HUES64 (cell line): Measurements from ENCODE around the gene PGM2.

Source experiments
- H3K27ac ChIP-seq: 2 replicates; pipeline ENCODE4 v1.7.0; 2013; ENCODE audit warnings: low read depth, low read length, inconsistent platforms
- H3K27me3 ChIP-seq: 2 replicates; pipeline ENCODE4 v1.6.1; 2013; ENCODE audit warnings: mild to moderate bottlenecking, low read length; ENCODE audit not compliant: insufficient read depth
- H3K36me3 ChIP-seq: 2 replicates; pipeline ENCODE4 v1.6.1; 2013; ENCODE audit warnings: mild to moderate bottlenecking, low read length; ENCODE audit not compliant: insufficient read depth
- H3K4me1 ChIP-seq: 2 replicates; pipeline ENCODE4 v1.6.1; 2013; ENCODE audit warnings: mild to moderate bottlenecking, low read length, moderate library complexity; ENCODE audit not compliant: insufficient read depth
- H3K4me3 ChIP-seq: 2 replicates; pipeline ENCODE4 v1.5.1; 2013; ENCODE audit warnings: mild to moderate bottlenecking, low read length, moderate library complexity
- H3K9ac ChIP-seq: 2 replicates; pipeline ENCODE4 v1.6.1; 2013; ENCODE audit warnings: mild to moderate bottlenecking, low read depth, low read length
- H3K9me3 ChIP-seq: 2 replicates; pipeline ENCODE4 v1.6.1; 2013; ENCODE audit warnings: low read depth, low read length; ENCODE audit not compliant: insufficient read depth
- WGBS: fragments of 150-250, 120-280 bp; methylation state at CpG from one replicate; pipeline ENCODE4 v1.1.7; 2013; ENCODE audit warnings: missing lambda C conversion rate; 5-methylcytosine and 5-hydroxymethylcytosine counted together

The PGM2 gene

DNA sequence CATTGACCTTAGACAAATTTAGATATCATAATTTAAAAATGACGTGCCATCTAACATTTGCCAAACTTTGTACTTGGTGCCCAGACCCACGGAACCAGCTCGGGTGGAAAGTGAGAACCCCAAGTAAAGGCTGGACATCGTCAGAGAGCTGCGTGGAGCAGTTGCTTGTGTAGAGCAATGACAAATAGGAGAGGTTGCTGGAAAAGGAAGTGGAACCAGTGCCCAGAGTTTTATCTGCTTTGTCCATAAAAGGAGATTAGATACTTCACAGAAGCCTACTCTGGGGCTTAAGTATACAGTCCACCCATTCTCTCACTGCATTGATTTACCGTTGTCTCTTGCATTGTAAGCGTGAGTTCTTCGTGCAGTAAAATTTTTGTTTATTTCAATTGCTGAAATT, 59.0 kb downstream of the PGM2 start:
- no peak overlapping the region for H3K4me3 ChIP-seq
- no peaks in the 10 kb centered on the region for H3K9me3 ChIP-seq
- no peak overlapping the region for H3K9ac ChIP-seq
- 89% methylated on average over 8 of the region's 8 CpGs for WGBS
- no peaks in the 10 kb centered on the region for H3K4me1 ChIP-seq
- H3K27ac ChIP-seq: no peak overlapping the region
- no peaks in the 10 kb centered on the region for H3K36me3 ChIP-seq
- peaks cover 44% of the 10 kb centered on the region for H3K27me3 ChIP-seq

DNA sequence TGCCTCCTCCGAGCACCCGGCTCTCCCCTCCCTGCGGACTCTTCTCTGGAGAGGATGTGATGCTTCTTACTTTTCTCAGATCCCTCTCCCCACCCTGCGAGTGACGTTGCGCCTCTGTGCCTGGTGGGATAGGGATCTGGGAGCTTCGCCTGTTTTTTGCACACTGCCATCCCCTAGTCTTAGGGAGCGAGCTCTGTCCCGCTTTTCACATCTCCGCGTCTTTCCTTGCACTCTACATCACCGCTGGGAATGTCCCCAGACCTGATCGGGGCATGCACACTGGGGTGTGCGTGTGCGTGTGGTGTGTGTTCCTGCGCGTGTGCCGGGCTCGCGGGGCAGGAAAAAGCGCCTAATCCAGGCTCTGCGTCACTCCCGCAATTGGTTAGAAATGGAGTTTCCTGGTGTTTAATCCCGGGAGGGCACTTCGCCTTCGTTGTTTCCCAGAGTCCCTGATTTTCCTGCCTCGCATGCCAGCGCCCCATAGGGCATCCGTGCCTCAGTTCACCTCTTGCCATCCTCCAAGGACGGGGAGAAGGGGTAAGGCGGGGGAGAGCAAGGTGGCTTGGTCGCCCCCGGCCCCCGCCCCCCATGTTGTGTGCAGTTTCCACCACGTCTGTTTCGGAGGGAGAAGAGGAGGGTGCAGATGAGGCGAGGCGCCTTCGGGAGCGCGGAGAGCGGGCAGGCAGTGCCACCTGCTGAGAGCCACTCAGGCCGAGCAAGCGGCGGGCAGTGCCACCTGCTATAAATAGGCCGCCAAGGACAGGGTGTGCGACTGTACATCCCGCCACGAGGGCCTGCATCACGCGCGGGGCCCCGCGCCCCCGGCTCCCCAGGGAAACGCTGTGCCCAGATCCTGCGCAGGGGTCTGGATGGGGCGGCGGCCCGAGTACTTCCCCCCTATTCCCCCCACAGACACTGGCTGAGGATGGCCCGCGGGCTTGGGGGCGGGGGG, 63.6 kb downstream of the PGM2 start:
- 6% methylated on average over 59 of the region's 63 CpGs for WGBS
- peak overlapping the region; percentile 66 for H3K4me3 ChIP-seq
- H3K27ac ChIP-seq: no peak overlapping the region
- H3K9ac ChIP-seq: no peak overlapping the region
- H3K4me1 ChIP-seq: peaks cover 5% of the 10 kb centered on the region; the same call in 1 of the 2 replicates
- H3K36me3 ChIP-seq: no peaks in the 10 kb centered on the region
- peaks cover 76% of the 10 kb centered on the region for H3K27me3 ChIP-seq
- H3K9me3 ChIP-seq: no peaks in the 10 kb centered on the region

DNA sequence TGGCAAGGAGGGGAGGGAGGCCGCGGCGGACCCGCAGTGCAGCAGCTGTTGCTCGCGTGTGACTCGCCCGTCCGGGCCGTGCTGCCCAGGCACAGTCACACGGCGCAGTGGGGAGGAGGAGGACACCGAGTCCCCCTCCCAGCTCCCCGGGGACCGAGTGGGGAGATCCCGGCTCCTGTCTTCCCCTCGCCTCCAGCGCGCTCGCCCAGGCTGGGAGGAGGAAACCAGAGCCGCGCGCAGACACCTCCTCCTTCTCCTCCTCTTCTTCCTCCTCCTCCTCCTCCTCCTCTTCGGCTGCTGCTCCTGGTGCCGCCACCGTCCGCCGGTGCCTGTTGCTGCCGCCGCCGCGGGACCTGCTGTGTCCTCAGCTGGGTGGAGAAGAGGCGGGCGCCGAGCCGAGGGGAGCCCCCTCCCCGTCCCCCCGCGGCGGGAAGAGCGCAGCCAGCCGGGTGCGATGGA, 64.3 kb downstream of the PGM2 start, which contains the start of gene TBC1D1:
Gene TBC1D1, plus strand, starts transcription at position 284 of the 459 bp plus-strand sequence. CDS start 11,012 bp downstream, outside the sequence.
- peak within 1 kb of the TSS; percentile 21; the same call in 1 of the 2 replicates for H3K9ac ChIP-seq
- H3K9me3 ChIP-seq: no peaks in the 10 kb centered on the region
- H3K27ac ChIP-seq: no peak within 1 kb of the TSS
- H3K27me3 ChIP-seq: peaks cover 76% of the 10 kb centered on the region
- no peaks in the 10 kb centered on the region for H3K36me3 ChIP-seq
- under 1% methylated on average over 41 of the region's 43 CpGs for WGBS
- peak within 1 kb of the TSS; percentile 66 for H3K4me3 ChIP-seq
- H3K4me1 ChIP-seq: peaks cover 5% of the 10 kb centered on the region; the same call in 1 of the 2 replicates

- Histone ChIP-seq H3K4me1 (peaks cover 5% of the 10 kb centered on the region; the same call in 1 of the 2 replicates), H3K27ac (no peak overlapping the region), H3K9ac (peak overlapping the region; percentile 21; the same call in 1 of the 2 replicates), H3K36me3 (no peaks in the 10 kb centered on the region), H3K27me3 (peaks cover 73% of the 10 kb centered on the region), H3K9me3 (no peaks in the 10 kb centered on the region), H3K4me3 (peak overlapping the region; percentile 66)
- 3% methylated on average over 43 of the region's 49 CpGs for WGBS
Observed at GRCh38 chr4:37891260-37892159, 65.0 kb downstream of the PGM2 start.

DNA sequence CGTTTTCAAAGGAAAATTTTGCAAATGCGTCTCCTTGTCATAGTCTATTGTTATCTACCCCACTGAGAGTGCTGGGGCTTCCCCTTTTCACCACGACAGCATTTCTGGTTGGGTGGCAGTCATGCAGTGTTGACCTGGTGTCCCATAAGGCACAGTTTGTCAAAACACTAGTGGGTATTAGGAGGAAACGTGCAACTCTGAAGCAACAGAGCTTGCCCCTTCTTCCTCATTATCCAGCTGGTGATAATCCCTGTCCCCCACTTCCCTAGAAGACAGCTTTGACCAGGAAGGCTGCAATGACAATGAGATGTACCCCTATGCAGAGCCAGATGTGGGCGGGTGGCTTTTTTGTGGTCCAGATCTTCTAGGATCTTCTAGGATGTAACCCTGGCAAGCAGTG, 66.2 kb downstream of the PGM2 start:
- no peaks in the 10 kb centered on the region for H3K9me3 ChIP-seq
- WGBS: 79% methylated on average over 5 of the region's 5 CpGs
- H3K27me3 ChIP-seq: peaks cover 62% of the 10 kb centered on the region
- no peak overlapping the region for H3K9ac ChIP-seq
- no peak overlapping the region for H3K27ac ChIP-seq
- no peak overlapping the region for H3K4me3 ChIP-seq
- H3K4me1 ChIP-seq: peaks cover 5% of the 10 kb centered on the region; the same call in 1 of the 2 replicates
- H3K36me3 ChIP-seq: no peaks in the 10 kb centered on the region

- no peak overlapping the region for H3K9ac ChIP-seq
Observed at GRCh38 chr4:37893164-37893563, 66.7 kb downstream of the PGM2 start.

DNA sequence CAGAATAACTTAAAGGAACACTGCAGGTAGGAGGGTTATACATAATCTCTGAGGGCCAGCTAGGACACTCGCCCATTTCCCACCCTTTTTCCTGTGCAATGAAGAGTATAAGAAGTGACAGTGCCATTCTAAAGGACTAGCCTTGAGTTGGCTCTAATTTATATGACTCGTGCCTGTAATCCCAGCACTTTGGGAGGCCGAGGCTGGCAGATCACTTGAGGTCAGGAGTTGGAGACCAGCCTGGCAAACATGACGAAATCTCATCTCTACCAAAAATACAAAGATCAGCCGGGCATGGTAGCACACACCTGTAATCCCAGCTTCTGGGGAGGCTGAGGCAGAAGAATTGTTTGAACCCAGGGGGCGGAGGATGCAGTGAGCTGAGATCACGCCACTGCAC, 68.8 kb downstream of the PGM2 start:
- Histone ChIP-seq H3K27ac (no peak overlapping the region), H3K27me3 (peaks cover 36% of the 10 kb centered on the region), H3K4me1 (peaks cover 5% of the 10 kb centered on the region; the same call in 1 of the 2 replicates), H3K36me3 (no peaks in the 10 kb centered on the region), H3K9me3 (no peaks in the 10 kb centered on the region), H3K4me3 (no peak overlapping the region), H3K9ac (no peak overlapping the region)
- WGBS: 96% methylated on average over 7 of the region's 7 CpGs

More at GRCh38 chr4:37893164-37893563, 66.7 kb downstream of the PGM2 start:
- Histone ChIP-seq H3K36me3 (no peaks in the 10 kb centered on the region), H3K9me3 (no peaks in the 10 kb centered on the region), H3K27me3 (peaks cover 57% of the 10 kb centered on the region), H3K4me1 (peaks cover 5% of the 10 kb centered on the region; the same call in 1 of the 2 replicates), H3K4me3 (no peak overlapping the region), H3K27ac (no peak overlapping the region)
- 98% methylated on average over 3 of the region's 3 CpGs for WGBS

DNA sequence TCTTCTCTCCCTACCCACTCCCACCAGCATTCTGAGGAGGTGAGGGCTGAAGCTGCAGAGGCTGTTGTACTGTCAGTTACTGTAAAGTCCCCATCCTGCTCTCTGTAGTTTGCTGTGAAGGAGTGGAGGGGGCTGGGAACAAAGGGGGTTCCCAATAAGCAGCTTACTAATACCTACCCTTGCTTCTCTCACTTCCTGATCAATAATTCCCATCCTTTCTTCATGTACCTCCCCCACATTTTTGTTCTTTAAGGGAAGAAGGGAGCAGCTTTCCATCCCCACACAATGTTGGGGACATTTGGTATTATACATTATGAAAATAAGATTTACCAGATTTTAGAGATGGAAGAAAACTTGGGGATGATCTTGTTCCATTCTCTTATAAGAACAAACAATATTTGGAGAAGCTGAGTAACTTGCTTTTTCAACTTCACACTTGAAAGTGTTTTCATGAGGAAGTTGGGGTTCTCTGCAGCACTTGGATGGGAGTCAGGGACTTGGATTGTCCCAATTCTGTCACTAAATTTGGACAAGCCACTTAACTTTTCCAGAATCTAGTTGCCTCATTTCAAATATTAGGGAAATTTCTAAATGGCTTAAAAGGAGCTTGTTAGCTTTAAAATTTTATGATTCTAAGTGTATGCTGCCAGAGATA, 69.8 kb downstream of the PGM2 start:
- no peak overlapping the region for H3K9ac ChIP-seq
- no peak overlapping the region for H3K4me3 ChIP-seq
- peaks cover 25% of the 10 kb centered on the region for H3K27me3 ChIP-seq
- H3K9me3 ChIP-seq: no peaks in the 10 kb centered on the region
- peaks cover 6% of the 10 kb centered on the region for H3K4me1 ChIP-seq
- H3K36me3 ChIP-seq: no peaks in the 10 kb centered on the region
- no peak overlapping the region for H3K27ac ChIP-seq

DNA sequence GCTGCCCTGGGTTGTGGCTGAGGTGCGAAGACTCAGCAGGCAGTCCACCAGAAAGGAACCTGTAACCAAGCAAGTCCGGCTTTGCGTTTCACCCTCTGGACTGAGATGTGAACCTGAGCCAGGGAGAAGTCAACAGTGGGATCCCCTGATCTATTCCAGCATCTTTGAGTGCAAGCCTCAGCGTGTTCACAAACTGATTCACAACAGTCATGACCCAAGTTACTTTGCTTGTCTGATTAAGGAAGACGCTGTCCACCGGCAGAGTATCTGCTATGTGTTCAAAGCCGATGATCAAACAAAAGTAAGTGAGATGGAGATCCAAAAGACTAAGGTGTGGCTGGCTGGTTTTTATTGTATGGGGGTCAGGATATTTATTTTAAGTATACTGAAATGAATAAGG, 75.7 kb downstream of the PGM2 start:
- Histone ChIP-seq H3K4me3 (no peak overlapping the region), H3K9ac (no peak overlapping the region), H3K27me3 (no peaks in the 10 kb centered on the region), H3K27ac (no peak overlapping the region), H3K36me3 (no peaks in the 10 kb centered on the region), H3K9me3 (no peaks in the 10 kb centered on the region), H3K4me1 (peaks cover 10% of the 10 kb centered on the region; the same call in 1 of the 2 replicates)
- 93% methylated on average over 7 of the region's 7 CpGs for WGBS
